Lower leg skin (tissue), 3 donors: ENCODE results near the gene PLIN4.

Experiments used
- CTCF ChIP-seq, 3 donors: fragments of 450-650 bp; IDR thresholded peaks; one replicate each; pipeline ENCODE4 v1.5.1; 2016; ENCODE audit warnings: antibody characterized with exemption in 3 of 3, mild to moderate bottlenecking in 3 of 3, moderate library complexity in 2 of 3
- POLR2A ChIP-seq, 2 donors: fragments of 450-650 bp; IDR thresholded peaks; one replicate each; pipeline ENCODE4 v1.6.1; 2016 to 2017; ENCODE audit warnings: antibody characterized with exemption in 2 of 2, mild to moderate bottlenecking in 1 of 2, moderate library complexity in 1 of 2

- TF ChIP-seq CTCF (IDR thresholded peaks at IDR 0.05) (no peak), POLR2A (IDR thresholded peaks at IDR 0.05) (no peak)
Measured at GRCh38 chr19:4495471-4495870, 22.8 kb downstream of the PLIN4 start.
